BLaER1 treated with 17β-estradiol and CSF1 and Interleukin-3, amounts not matched to agents 10 nM and 100 nM (cell line): Measurements from ENCODE around the gene WBP11.
A peak's percentile ranks its signal among the peaks of the same experiment; 100 is the strongest.

Source experiments
- H3K27ac ChIP-seq, 11 experiments: shearing (Covaris generic); formaldehyde crosslinking; 2 replicates each; pipeline ENCODE4 v1.8.1; 2022
- H3K27me3 ChIP-seq, 11 experiments: shearing (Covaris generic); formaldehyde crosslinking; 2 replicates each; pipeline ENCODE4 v1.8.1; 2022
- H3K36me3 ChIP-seq, 11 experiments: shearing (Covaris generic); formaldehyde crosslinking; 2 replicates each; pipeline ENCODE4 v1.8.1; 2022
- H3K4me1 ChIP-seq, 10 experiments: shearing (Covaris generic); formaldehyde crosslinking; 2 replicates each; pipeline ENCODE4 v1.8.1; 2022
- H3K4me2 ChIP-seq, 11 experiments: shearing (Covaris generic); formaldehyde crosslinking; 2 replicates each; pipeline ENCODE4 v1.8.1; 2022
- H3K4me3 ChIP-seq, 10 experiments: shearing (Covaris generic); formaldehyde crosslinking; 2 replicates each; pipeline ENCODE4 v1.8.1; 2022
- H3K9ac ChIP-seq, 11 experiments: shearing (Covaris generic); formaldehyde crosslinking; 2 replicates each; pipeline ENCODE4 v1.8.1; 2022
- H3K9me3 ChIP-seq, 11 experiments: shearing (Covaris generic); formaldehyde crosslinking; replicated peaks in 1 of 11; 2 replicates each; pipeline ENCODE4 v1.8.1; 2022
- H4K20me1 ChIP-seq, 11 experiments: shearing (Covaris generic); formaldehyde crosslinking; 2 replicates each; pipeline ENCODE4 v1.8.1; 2022
- Cebpa-rat ChIP-seq, 11 experiments: shearing (Covaris generic); IDR thresholded peaks; 2 replicates each; pipeline ENCODE4 v1.8.1; 2022

Gene WBP11

GRCh38 chr12:14843425-14843887 is 40.2 kb upstream of the WBP11 start, which contains the start of gene ART4:
TSS of gene ART4 (minus strand) at chr12:14843526. CDS start at chr12:14843113, 413 bp downstream.
- no peaks in the 10 kb centered on the region for H4K20me1 ChIP-seq
- peaks cover 0 to 12% (median 7%) of the 10 kb centered on the region in 10 experiments; a peak in 11 of 20 replicates for H3K4me1 ChIP-seq
- no peaks in the 10 kb centered on the region for H3K36me3 ChIP-seq
- H3K9ac ChIP-seq = no peak within 1 kb of the TSS
- H3K9me3 ChIP-seq = no peaks in the 10 kb centered on the region
- no peak within 1 kb of the TSS for H3K27ac ChIP-seq
- H3K4me2 ChIP-seq = no peak within 1 kb of the TSS
- H3K4me3 ChIP-seq = no peak within 1 kb of the TSS
- no peaks in the 10 kb centered on the region for H3K27me3 ChIP-seq
- TF ChIP-seq Cebpa-rat (IDR thresholded peaks at IDR 0.05) = no peak

GRCh38 chr12:14842315-14842714 is 39.0 kb upstream of the WBP11 start:
- no peaks in the 10 kb centered on the region for H3K27me3 ChIP-seq
- H4K20me1 ChIP-seq = no peaks in the 10 kb centered on the region
- H3K4me3 ChIP-seq = no peak overlapping the region
- no peaks in the 10 kb centered on the region for H3K9me3 ChIP-seq
- no peak overlapping the region for H3K4me2 ChIP-seq
- H3K27ac ChIP-seq = no peak overlapping the region
- no peak overlapping the region for H3K9ac ChIP-seq
- no peaks in the 10 kb centered on the region for H3K36me3 ChIP-seq
- TF ChIP-seq Cebpa-rat (IDR thresholded peaks at IDR 0.05) = no peak
- H3K4me1 ChIP-seq = peaks cover 0 to 12% (median 7%) of the 10 kb centered on the region in 10 experiments; a peak in 11 of 20 replicates

- no peak overlapping the region for H3K4me3 ChIP-seq
Observed at GRCh38 chr12:14841761-14842160, 38.5 kb upstream of the WBP11 start.

GRCh38 chr12:14840616-14841015 is 37.3 kb upstream of the WBP11 start:
- Histone ChIP-seq H3K4me2 (no peak overlapping the region), H4K20me1 (no peaks in the 10 kb centered on the region), H3K27ac (no peak overlapping the region), H3K27me3 (no peaks in the 10 kb centered on the region), H3K9me3 (no peaks in the 10 kb centered on the region), H3K9ac (no peak overlapping the region), H3K36me3 (no peaks in the 10 kb centered on the region), H3K4me3 (no peak overlapping the region), H3K4me1 (peaks cover 0 to 11% (median 0%) of the 10 kb centered on the region in 10 experiments; a peak in 6 of 20 replicates)
- TF ChIP-seq Cebpa-rat (IDR thresholded peaks at IDR 0.05) = no peak

More at GRCh38 chr12:14841761-14842160, 38.5 kb upstream of the WBP11 start:
- Histone ChIP-seq H3K9ac (no peak overlapping the region), H3K27me3 (no peaks in the 10 kb centered on the region), H3K36me3 (no peaks in the 10 kb centered on the region), H4K20me1 (no peaks in the 10 kb centered on the region), H3K9me3 (no peaks in the 10 kb centered on the region), H3K4me2 (no peak overlapping the region), H3K4me1 (peaks cover 0 to 12% (median 7%) of the 10 kb centered on the region in 10 experiments; a peak in 11 of 20 replicates), H3K27ac (no peak overlapping the region)
- TF ChIP-seq Cebpa-rat (IDR thresholded peaks at IDR 0.05) = no peak

- H3K9me3 ChIP-seq = no peaks in the 10 kb centered on the region
- H3K4me2 ChIP-seq = no peak overlapping the region
- H3K27ac ChIP-seq = no peak overlapping the region
- no peaks in the 10 kb centered on the region for H4K20me1 ChIP-seq
- H3K9ac ChIP-seq = no peak overlapping the region
- no peak for TF ChIP-seq Cebpa-rat (IDR thresholded peaks at IDR 0.05)
- no peak overlapping the region for H3K4me3 ChIP-seq
- H3K36me3 ChIP-seq = no peaks in the 10 kb centered on the region
- H3K27me3 ChIP-seq = no peaks in the 10 kb centered on the region
- peaks cover 4 to 17% (median 7%) of the 10 kb centered on the region in 10 experiments; a peak in 9 of 20 replicates for H3K4me1 ChIP-seq
Observed at GRCh38 chr12:14839262-14839661, 36.0 kb upstream of the WBP11 start.

GRCh38 chr12:14836336-14837210 is 33.3 kb upstream of the WBP11 start:
- no peaks in the 10 kb centered on the region for H3K36me3 ChIP-seq
- H3K9ac ChIP-seq = no peak overlapping the region
- no peaks in the 10 kb centered on the region for H3K9me3 ChIP-seq
- H3K27ac ChIP-seq = no peak overlapping the region
- H4K20me1 ChIP-seq = no peaks in the 10 kb centered on the region
- TF ChIP-seq Cebpa-rat (IDR thresholded peaks at IDR 0.05) = no peak
- H3K4me2 ChIP-seq = peak overlapping the region in 3 of 11 experiments; percentile 5 to 33 (median 17); a peak in 4 of 22 replicates
- no peaks in the 10 kb centered on the region for H3K27me3 ChIP-seq
- H3K4me3 ChIP-seq = no peak overlapping the region
- peaks cover 4 to 17% (median 7%) of the 10 kb centered on the region in 10 experiments; a peak in 9 of 20 replicates for H3K4me1 ChIP-seq

GRCh38 chr12:14834509-14834908 is 31.2 kb upstream of the WBP11 start:
- H4K20me1 ChIP-seq = no peaks in the 10 kb centered on the region
- TF ChIP-seq Cebpa-rat (IDR thresholded peaks at IDR 0.05) = no peak
- peaks cover 4 to 17% (median 7%) of the 10 kb centered on the region in 10 experiments; a peak in 9 of 20 replicates for H3K4me1 ChIP-seq
- H3K9ac ChIP-seq = no peak overlapping the region
- H3K27ac ChIP-seq = no peak overlapping the region
- H3K4me2 ChIP-seq = peak overlapping the region in 3 of 11 experiments; percentile 14 to 35 (median 15); a peak in 4 of 22 replicates
- no peaks in the 10 kb centered on the region for H3K9me3 ChIP-seq
- H3K4me3 ChIP-seq = no peak overlapping the region
- H3K36me3 ChIP-seq = no peaks in the 10 kb centered on the region
- H3K27me3 ChIP-seq = no peaks in the 10 kb centered on the region

- no peaks in the 10 kb centered on the region for H3K9me3 ChIP-seq
- peaks cover 4 to 17% (median 7%) of the 10 kb centered on the region in 10 experiments; a peak in 9 of 20 replicates for H3K4me1 ChIP-seq
- no peaks in the 10 kb centered on the region for H3K36me3 ChIP-seq
- no peak overlapping the region for H3K9ac ChIP-seq
- TF ChIP-seq Cebpa-rat (IDR thresholded peaks at IDR 0.05) = no peak
- no peaks in the 10 kb centered on the region for H3K27me3 ChIP-seq
- H4K20me1 ChIP-seq = no peaks in the 10 kb centered on the region
- H3K4me3 ChIP-seq = no peak overlapping the region
- H3K4me2 ChIP-seq = no peak overlapping the region
- H3K27ac ChIP-seq = no peak overlapping the region
Observed at GRCh38 chr12:14833952-14834351, 30.7 kb upstream of the WBP11 start.

GRCh38 chr12:14833336-14833735 is 30.1 kb upstream of the WBP11 start:
- Histone ChIP-seq H3K27ac (no peak overlapping the region), H3K36me3 (no peaks in the 10 kb centered on the region), H4K20me1 (no peaks in the 10 kb centered on the region), H3K27me3 (no peaks in the 10 kb centered on the region), H3K9me3 (no peaks in the 10 kb centered on the region), H3K4me2 (no peak overlapping the region), H3K9ac (no peak overlapping the region), H3K4me1 (peaks cover 4 to 17% (median 7%) of the 10 kb centered on the region in 10 experiments; a peak in 9 of 20 replicates), H3K4me3 (no peak overlapping the region)
- no peak for TF ChIP-seq Cebpa-rat (IDR thresholded peaks at IDR 0.05)
